ENCODE measurements around the gene TMEM132D. TPM values are rescaled to one million over a fixed set of nuclear protein-coding genes. Genes with fewer than 3 reads are reported as not detected.

TMEM132D gene
- total RNA-seq, 1 donor from 2014 or later: not detected

- ATAC-seq (no peak), DNase-seq (ENCODE audit: low spot score) (no peak)
These were observed 753.1 kb downstream of the TMEM132D start for GRCh38 chr12:129150721-129151120.

- DNase-seq (ENCODE audit: low spot score) (no peak), ATAC-seq (no peak)
These were observed 758.4 kb downstream of the TMEM132D start for GRCh38 chr12:129145381-129145780.

- ATAC-seq (no peak), DNase-seq (ENCODE audit: low spot score) (no peak)
These were observed 765.0 kb downstream of the TMEM132D start for GRCh38 chr12:129138776-129139175.

- ATAC-seq (no peak), DNase-seq (ENCODE audit: low spot score) (no peak)
These were observed 767.0 kb downstream of the TMEM132D start for GRCh38 chr12:129136694-129137325.

GRCh38 chr12:129127771-129128170 is 776.1 kb downstream of the TMEM132D start:
- no peak for DNase-seq (ENCODE audit: low spot score)
- no peak for ATAC-seq

GRCh38 chr12:129127211-129127610 is 776.6 kb downstream of the TMEM132D start:
- ATAC-seq (no peak), DNase-seq (ENCODE audit: low spot score) (no peak)

GRCh38 chr12:129119537-129119936 is 784.3 kb downstream of the TMEM132D start:
- no peak for DNase-seq (ENCODE audit: low spot score)
- ATAC-seq: no peak

- no peak for DNase-seq (ENCODE audit: low spot score)
- no peak for ATAC-seq
These were observed 788.3 kb downstream of the TMEM132D start for GRCh38 chr12:129115558-129115957.

GRCh38 chr12:129110575-129110974 is 793.2 kb downstream of the TMEM132D start:
- no peak for DNase-seq (ENCODE audit: low spot score)
- no peak for ATAC-seq

- DNase-seq (ENCODE audit: low spot score) (no peak), ATAC-seq (no peak)
These were observed 794.4 kb downstream of the TMEM132D start for GRCh38 chr12:129109174-129110001.

- DNase-seq (ENCODE audit: low spot score) (no peak), ATAC-seq (no peak)
These were observed 797.1 kb downstream of the TMEM132D start for GRCh38 chr12:129106772-129107171.

- no peak for ATAC-seq
- no peak for DNase-seq (ENCODE audit: low spot score)
These were observed 800.6 kb downstream of the TMEM132D start for GRCh38 chr12:129103231-129103630.

GRCh38 chr12:129102233-129102632 is 801.6 kb downstream of the TMEM132D start:
- ATAC-seq (no peak), DNase-seq (ENCODE audit: low spot score) (no peak)

GRCh38 chr12:129101816-129102215 is 802.0 kb downstream of the TMEM132D start:
- ATAC-seq (no peak), DNase-seq (ENCODE audit: low spot score) (no peak)

GRCh38 chr12:129101404-129101803 is 802.4 kb downstream of the TMEM132D start:
- no peak for ATAC-seq
- no peak for DNase-seq (ENCODE audit: low spot score)

GRCh38 chr12:129097451-129097850 is 806.4 kb downstream of the TMEM132D start:
- no peak for DNase-seq (ENCODE audit: low spot score)
- peak; percentile 56 for ATAC-seq

- no peak for ATAC-seq
These were observed 806.9 kb downstream of the TMEM132D start for GRCh38 chr12:129096968-129097367.

GRCh38 chr12:129096184-129096583 is 807.6 kb downstream of the TMEM132D start:
- DNase-seq (ENCODE audit: low spot score) (no peak), ATAC-seq (no peak)

More at GRCh38 chr12:129096968-129097367, 806.9 kb downstream of the TMEM132D start:
- DNase-seq (ENCODE audit: low spot score): no peak

GRCh38 chr12:129089576-129089975 is 814.2 kb downstream of the TMEM132D start:
- ATAC-seq: no peak
- DNase-seq (ENCODE audit: low spot score): no peak

GRCh38 chr12:129084875-129085826 is 818.7 kb downstream of the TMEM132D start:
- DNase-seq (ENCODE audit: low spot score): no peak
- no peak for ATAC-seq

Data from left lobe of liver (tissue), 2 donors.